KOPT-K1 (cell line): ENCODE measurements around the gene ETV3L.

Experiments
- H3K27ac ChIP-seq: fragments of 200-600 bp; sonication (generic); 2 replicates; pipeline ENCODE4 v1.5.1; 2016; ENCODE audit warnings: antibody characterized with exemption, mild to moderate bottlenecking, low read depth, low read length; ENCODE audit not compliant: poor library complexity, severe bottlenecking
- H3K36me3 ChIP-seq: fragments of 200-600 bp; sonication (generic); 2 replicates; pipeline ENCODE4 v1.5.1; 2017; ENCODE audit warnings: antibody characterized with exemption, mild to moderate bottlenecking, low read length, moderate library complexity; ENCODE audit not compliant: insufficient read depth
- H3K9me3 ChIP-seq: fragments of 200-600 bp; sonication (generic); 2 replicates; pipeline ENCODE4 v1.5.1; 2017; ENCODE audit warnings: antibody characterized with exemption, low read length, mild to moderate bottlenecking; ENCODE audit not compliant: insufficient read depth, poor library complexity, severe bottlenecking

Gene ETV3L

GRCh38 chr1:157114183-157115121, 14.8 kb upstream of the ETV3L start:
- no peaks in the 10 kb centered on the region for H3K9me3 ChIP-seq
- H3K36me3 ChIP-seq, result no peaks in the 10 kb centered on the region
- no peak overlapping the region for H3K27ac ChIP-seq

DNA sequence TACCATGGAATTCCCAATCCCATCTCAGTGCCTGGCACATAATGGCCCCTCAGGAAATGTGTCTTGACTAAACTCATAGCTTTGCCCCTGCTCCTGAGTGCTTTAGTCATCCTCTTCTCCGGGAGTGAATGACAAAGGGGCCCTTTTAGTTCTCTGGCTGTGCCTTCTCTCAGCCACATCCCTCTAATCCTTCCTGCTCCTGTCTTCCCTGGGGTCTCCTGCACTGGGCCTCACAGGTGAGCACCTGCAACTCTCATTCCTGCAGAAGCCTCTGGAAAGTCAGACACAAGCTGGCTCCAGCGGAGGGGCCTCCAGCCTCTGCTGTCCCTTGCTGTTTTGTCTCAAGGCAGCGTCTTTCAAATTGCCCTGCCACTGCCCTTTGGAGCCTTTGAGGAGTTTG, 14.0 kb upstream of the ETV3L start:
- no peaks in the 10 kb centered on the region for H3K9me3 ChIP-seq
- no peak overlapping the region for H3K27ac ChIP-seq
- H3K36me3 ChIP-seq, result no peaks in the 10 kb centered on the region

DNA sequence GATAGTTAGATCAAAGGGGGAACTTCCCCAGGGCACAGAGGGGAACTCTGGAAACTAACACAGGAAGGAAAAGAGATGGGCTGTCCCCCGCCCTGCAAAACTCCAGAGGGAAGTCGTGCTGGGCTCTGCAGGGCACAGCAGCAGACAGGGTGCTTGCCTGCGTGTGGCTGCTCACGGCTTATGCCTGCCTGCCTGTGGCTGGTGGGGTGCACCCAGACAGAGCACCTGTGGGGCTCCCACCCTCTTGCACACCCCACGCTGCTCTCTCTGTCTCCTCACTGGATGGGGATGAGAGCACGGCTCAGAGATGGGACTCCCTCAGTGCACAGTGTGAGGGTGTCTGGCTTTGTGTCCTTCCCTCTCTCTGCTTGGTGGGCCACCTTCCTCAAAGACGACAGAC, 13.5 kb upstream of the ETV3L start:
- no peaks in the 10 kb centered on the region for H3K9me3 ChIP-seq
- no peak overlapping the region for H3K27ac ChIP-seq
- H3K36me3 ChIP-seq, result no peaks in the 10 kb centered on the region

- Histone ChIP-seq H3K9me3 (no peaks in the 10 kb centered on the region), H3K27ac (no peak overlapping the region), H3K36me3 (no peaks in the 10 kb centered on the region)
These were observed 12.7 kb upstream of the ETV3L start for GRCh38 chr1:157112186-157112867.

DNA sequence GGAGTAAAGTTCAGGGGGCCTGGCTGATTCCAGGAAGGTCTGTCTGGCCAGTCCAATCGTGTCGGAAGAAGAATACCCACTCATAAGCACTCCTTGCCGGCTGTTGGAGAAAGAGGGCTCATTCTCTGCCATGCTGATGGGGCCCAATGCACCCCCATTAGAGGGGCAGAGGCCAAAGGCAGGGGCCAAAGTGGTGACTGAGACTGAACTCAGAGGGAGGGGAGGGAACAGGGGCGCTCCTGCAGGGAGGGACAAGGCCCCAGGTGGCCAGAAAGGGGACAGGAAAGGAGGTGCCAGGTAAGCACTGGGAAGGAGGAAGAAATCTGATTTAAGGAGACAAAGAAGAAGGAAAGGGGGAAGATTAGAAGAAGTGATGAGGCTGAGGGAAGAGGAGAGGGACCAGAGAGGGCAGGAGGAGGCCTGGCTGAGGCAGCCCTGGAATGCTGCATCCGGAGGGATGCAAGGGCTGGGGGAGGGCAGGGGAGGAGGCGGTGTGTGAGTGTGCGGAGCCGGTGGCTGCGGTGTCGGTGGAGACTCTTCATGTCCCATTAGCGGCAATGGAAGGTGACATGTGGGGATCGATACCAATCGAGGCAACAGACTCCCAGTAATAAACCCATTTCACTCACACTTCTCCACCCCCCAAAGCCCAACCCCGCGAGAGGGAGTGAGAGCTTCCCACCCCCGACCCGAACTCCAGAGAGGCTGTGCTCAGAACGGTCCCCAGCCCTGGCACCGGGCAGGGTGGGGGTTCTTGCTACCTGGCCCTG, 12.0 kb upstream of the ETV3L start:
- no peaks in the 10 kb centered on the region for H3K36me3 ChIP-seq
- H3K27ac ChIP-seq, result no peak overlapping the region
- H3K9me3 ChIP-seq, result no peaks in the 10 kb centered on the region

GRCh38 chr1:157110686-157111085, 11.1 kb upstream of the ETV3L start:
- Histone ChIP-seq H3K9me3 (no peaks in the 10 kb centered on the region), H3K27ac (no peak overlapping the region), H3K36me3 (no peaks in the 10 kb centered on the region)

- Histone ChIP-seq H3K27ac (no peak overlapping the region), H3K36me3 (no peaks in the 10 kb centered on the region), H3K9me3 (no peaks in the 10 kb centered on the region)
These were observed 10.4 kb upstream of the ETV3L start for GRCh38 chr1:157110003-157110402.

GRCh38 chr1:157108448-157108847, 8.8 kb upstream of the ETV3L start:
- H3K27ac ChIP-seq, result no peak overlapping the region
- no peaks in the 10 kb centered on the region for H3K9me3 ChIP-seq
- H3K36me3 ChIP-seq, result no peaks in the 10 kb centered on the region

- no peak overlapping the region for H3K27ac ChIP-seq
- H3K9me3 ChIP-seq, result no peaks in the 10 kb centered on the region
- no peaks in the 10 kb centered on the region for H3K36me3 ChIP-seq
These were observed 8.1 kb upstream of the ETV3L start for GRCh38 chr1:157107702-157108101.

DNA sequence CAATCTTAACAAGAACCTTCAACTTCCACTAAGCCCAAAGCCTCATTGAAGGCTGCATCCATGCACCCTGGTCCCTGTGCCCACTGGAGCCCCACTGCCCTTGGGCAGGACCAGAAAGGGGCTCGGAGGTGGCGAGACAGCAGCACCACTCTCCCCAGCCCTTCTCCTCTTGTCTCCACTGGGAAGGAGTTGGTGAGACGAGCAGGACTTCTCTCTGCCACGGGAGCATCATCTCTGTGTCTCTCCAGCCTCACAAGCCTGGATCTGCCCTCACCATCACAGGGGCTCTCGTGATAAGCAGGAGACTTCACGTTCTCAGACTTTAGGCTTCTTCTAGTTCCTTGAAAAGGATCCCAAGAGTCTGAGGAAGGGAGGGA, 7.2 kb upstream of the ETV3L start:
- no peaks in the 10 kb centered on the region for H3K9me3 ChIP-seq
- no peak overlapping the region for H3K27ac ChIP-seq
- no peaks in the 10 kb centered on the region for H3K36me3 ChIP-seq

DNA sequence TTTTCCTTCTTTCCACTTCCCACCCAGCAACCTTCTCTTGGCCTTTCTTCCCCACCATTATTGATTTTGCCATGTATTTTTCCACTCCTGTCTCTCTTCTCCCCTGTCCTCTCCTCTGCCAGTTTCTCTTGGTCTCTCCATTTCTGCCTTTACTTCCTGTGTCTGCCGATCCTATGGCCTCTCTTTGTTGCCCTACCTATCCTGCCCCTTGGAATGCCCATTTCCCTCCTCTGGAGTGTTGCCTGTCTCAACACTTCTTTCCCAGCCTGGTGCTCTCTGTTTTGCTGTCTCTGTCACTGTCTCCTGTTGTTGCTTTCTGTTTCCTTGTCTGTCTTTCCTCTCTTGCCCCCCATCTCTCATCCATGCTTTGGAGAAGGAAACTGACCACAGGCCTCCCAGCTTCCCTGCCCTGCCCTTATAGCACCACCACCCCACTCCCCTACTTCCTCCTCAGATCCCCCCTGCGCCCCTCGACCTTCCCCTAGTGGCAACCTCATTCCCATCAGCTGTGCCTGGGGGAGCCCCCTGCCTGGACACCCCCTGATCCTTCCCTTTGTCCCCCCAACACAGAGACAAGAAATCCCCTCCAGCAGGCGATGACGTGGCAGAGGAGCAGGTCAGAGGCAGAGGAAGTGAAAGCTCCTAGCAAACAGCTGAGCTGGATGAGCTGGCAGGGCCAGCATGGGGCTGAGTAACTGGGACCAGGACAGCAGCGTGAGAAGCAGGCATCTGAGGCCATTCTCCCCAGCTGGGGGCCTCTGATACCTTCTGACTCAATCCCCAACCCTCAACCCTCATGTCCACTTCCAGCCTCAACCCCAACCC, 6.6 kb upstream of the ETV3L start:
- Histone ChIP-seq H3K27ac (no peak overlapping the region), H3K9me3 (no peaks in the 10 kb centered on the region), H3K36me3 (no peaks in the 10 kb centered on the region)

- H3K36me3 ChIP-seq, result no peaks in the 10 kb centered on the region
- no peaks in the 10 kb centered on the region for H3K9me3 ChIP-seq
- no peak overlapping the region for H3K27ac ChIP-seq
These were observed 5.8 kb upstream of the ETV3L start for GRCh38 chr1:157105298-157105987.

DNA sequence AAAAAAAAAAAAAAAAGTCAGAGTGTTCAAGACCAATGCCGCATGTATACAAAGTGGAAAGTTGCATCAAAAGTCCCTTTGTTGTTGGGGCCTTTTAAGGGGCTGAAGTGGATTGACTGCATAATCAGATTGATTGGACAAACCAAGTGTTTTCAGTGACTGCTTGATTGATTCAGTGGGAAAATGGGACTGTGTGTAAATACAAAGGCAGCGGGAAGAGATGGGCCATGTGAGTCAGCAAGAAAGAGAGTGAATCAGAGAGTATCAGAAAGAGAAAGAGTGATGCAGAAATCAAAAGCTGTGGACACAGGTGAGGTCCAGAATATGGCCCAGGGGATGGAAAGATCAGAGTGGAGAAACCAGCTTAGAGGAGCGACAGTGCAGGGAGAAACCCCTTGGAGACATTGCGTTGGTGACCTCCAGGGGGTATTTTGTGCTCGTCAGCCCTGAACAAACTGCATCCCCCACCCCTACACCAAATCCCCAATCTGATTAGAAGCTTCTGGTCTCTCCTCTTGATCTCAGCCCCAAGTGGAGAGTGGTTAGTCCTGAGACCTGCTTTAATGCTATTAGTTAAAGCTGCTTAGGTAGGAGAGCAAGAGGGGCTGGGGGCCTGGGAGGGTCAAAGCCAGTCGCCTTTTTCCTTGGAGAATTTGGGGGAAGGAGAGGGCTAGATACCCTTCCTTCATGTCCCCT, 5.1 kb upstream of the ETV3L start:
- Histone ChIP-seq H3K9me3 (no peaks in the 10 kb centered on the region), H3K36me3 (no peaks in the 10 kb centered on the region), H3K27ac (no peak overlapping the region)

- Histone ChIP-seq H3K9me3 (no peaks in the 10 kb centered on the region), H3K36me3 (no peaks in the 10 kb centered on the region), H3K27ac (no peak overlapping the region)
These were observed 3.7 kb upstream of the ETV3L start for GRCh38 chr1:157103268-157103667.
